ENCODE results near the gene PTPRM. TPM values are rescaled to one million over a fixed set of nuclear protein-coding genes. Genes with fewer than 3 reads are reported as not detected.

PTPRM gene
- total RNA-seq, 1 experiment from 2014 or later, result 1.6 TPM

DNA sequence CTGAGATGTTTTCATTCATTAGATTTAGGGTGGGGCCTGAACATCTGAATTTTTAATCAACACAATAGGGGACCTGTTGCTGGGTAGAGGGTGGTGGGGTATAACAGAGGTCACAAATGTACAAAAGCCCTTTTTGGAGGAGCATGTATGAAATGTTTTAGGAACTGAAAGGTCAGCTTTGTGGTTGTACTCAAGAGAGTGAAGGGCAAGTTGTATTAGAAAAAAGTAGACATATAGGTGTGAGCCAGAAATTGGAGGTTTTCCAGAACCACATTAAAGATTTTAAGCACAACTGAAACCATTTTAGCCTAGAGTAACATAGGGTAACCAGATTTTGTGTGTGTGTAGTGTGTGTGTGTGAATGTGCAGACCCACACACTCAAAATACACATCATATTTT is 62.3 kb downstream of the PTPRM start:
- Histone ChIP-seq H3K36me3 (ENCODE audit: control insufficient read depth, insufficient read depth, low read length) (no peaks in the 10 kb centered on the region), H3K27ac (ENCODE audit: low read length) (no peak overlapping the region), H3K4me1 (ENCODE audit: control insufficient read depth, insufficient read depth, low read length) (no peaks in the 10 kb centered on the region), H3K27me3 (ENCODE audit: control insufficient read depth, insufficient read depth, low read length) (no peaks in the 10 kb centered on the region), H3K4me3 (ENCODE audit: low read depth in 2 of 2, low read length in 2 of 2) (no peak overlapping the region), H3K9me3 (ENCODE audit: control insufficient read depth, insufficient read depth, low read depth, low read length) (no peaks in the 10 kb centered on the region)
- no TSS peak for BruUV-seq (replicated peaks)
- CTCF ChIA-PET, result no interaction called here
- ATAC-seq (no peak), DNase-seq (ENCODE audit: low read depth, low spot score) (no peak)
- TF ChIP-seq, protein P1, sequence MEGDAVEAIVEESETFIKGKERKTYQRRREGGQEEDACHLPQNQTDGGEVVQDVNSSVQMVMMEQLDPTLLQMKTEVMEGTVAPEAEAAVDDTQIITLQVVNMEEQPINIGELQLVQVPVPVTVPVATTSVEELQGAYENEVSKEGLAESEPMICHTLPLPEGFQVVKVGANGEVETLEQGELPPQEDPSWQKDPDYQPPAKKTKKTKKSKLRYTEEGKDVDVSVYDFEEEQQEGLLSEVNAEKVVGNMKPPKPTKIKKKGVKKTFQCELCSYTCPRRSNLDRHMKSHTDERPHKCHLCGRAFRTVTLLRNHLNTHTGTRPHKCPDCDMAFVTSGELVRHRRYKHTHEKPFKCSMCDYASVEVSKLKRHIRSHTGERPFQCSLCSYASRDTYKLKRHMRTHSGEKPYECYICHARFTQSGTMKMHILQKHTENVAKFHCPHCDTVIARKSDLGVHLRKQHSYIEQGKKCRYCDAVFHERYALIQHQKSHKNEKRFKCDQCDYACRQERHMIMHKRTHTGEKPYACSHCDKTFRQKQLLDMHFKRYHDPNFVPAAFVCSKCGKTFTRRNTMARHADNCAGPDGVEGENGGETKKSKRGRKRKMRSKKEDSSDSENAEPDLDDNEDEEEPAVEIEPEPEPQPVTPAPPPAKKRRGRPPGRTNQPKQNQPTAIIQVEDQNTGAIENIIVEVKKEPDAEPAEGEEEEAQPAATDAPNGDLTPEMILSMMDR (IDR thresholded peaks at IDR 0.05), result no peak
- TF ChIP-seq POLR2AphosphoS5 (IDR thresholded peaks at IDR 0.05; ENCODE audit: low read depth, low read length), result no peak
- POLR2A ChIA-PET, result no interaction called here
- intact Hi-C loops (cut with micrococcal nuclease; ENCODE audit: unreplicated experiment), result no loop called here
- in situ Hi-C loops (cut with HindIII; ENCODE audit: low pct_unique_long_range_greater_than_20kb, low sequenced_read_pairs), result no loop called here

DNA sequence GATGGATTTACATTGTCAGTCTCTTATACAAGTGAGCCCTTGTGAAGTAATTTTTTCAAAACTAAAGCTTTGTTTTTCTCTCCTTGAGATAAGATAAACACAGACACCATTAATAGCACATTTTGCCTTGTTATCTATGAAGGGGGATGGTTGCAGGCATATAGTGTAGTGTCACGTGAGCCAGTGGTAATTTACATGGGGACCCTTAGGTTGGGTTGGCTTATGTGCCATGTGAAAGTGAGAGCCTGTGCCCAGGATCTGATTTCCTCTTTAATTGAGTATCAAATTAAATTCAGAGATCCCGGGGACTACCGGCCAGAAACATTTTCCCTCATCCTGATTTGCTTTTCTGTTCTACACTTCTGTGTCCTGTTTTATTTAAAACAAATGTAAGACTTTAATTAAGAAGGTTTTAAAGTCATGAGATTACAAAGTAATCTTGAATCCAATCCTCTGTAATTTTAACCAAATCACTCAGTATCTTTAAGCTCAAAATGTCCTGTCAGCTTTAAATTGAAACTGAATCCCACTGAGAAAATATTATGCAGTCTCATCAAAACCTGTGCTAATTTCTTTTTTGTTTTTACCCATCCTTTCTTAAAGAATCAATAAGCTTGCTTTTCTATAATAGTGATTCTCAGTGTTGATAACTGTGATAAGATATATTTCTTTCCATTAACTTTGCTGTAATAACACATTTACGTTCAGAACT is 63.8 kb downstream of the PTPRM start:
- TF ChIP-seq, protein P1 (IDR thresholded peaks at IDR 0.05), result no peak
- DNase-seq (ENCODE audit: low read depth, low spot score), result no peak
- no peaks in the 10 kb centered on the region for H3K36me3 ChIP-seq (ENCODE audit: control insufficient read depth, insufficient read depth, low read length)
- intact Hi-C loops (cut with micrococcal nuclease; ENCODE audit: unreplicated experiment) (no loop called here), in situ Hi-C loops (cut with HindIII; ENCODE audit: low pct_unique_long_range_greater_than_20kb, low sequenced_read_pairs) (no loop called here)
- CTCF ChIA-PET, result no interaction called here
- no TSS peak for BruUV-seq (replicated peaks)
- H3K9me3 ChIP-seq (ENCODE audit: control insufficient read depth, insufficient read depth, low read depth, low read length), result no peaks in the 10 kb centered on the region
- no peak for ATAC-seq
- POLR2A ChIA-PET, result no interaction called here
- no peaks in the 10 kb centered on the region for H3K4me1 ChIP-seq (ENCODE audit: control insufficient read depth, insufficient read depth, low read length)
- no peak overlapping the region for H3K27ac ChIP-seq (ENCODE audit: low read length)
- H3K27me3 ChIP-seq (ENCODE audit: control insufficient read depth, insufficient read depth, low read length), result no peaks in the 10 kb centered on the region
- no peak overlapping the region for H3K4me3 ChIP-seq (ENCODE audit: low read depth in 2 of 2, low read length in 2 of 2)

DNA sequence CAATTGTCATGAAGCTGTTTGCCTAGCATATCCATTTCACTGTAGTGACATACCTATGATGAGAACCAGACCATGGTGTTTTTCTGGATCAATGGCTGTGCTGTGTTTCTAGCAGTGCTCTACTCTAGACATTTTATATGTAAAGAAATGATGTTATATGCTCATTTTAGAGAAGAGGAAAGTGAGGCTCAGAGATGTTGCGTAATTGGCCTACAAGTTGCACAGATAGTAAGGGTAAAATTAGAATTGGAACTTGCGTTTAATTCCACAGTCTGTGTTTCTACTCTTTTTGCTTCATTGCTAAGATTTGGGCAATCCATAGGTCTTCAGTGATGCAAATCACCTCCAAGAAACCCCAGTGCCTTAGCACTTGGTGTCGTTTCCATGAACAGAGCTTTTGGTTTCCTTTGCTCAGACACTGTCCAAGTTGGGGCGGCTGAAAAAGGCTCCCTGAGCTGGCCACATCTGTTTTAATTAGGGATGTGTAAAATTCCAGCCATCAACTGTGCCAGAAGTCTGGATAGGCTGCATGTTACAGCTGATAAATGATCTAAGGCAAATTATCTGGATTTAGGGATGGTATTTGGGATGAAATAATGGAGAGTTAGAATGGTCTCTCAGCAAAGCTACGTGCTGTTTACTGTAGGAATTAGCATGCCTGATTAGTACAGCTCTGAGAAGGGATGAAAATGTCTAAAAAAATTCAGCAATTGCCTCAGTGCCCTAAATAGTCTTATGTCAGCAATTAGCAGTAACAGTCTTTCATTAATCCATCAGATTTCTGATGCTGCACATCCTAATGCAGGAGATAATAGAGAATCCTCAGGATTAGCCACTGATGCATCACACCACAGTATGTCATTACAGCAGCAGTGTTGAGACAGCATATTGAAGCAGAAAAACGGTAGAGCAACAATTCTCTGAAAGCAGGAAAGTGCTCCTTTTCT is 65.3 kb downstream of the PTPRM start:
- Histone ChIP-seq H3K36me3 (ENCODE audit: control insufficient read depth, insufficient read depth, low read length) (no peaks in the 10 kb centered on the region), H3K4me3 (ENCODE audit: low read depth in 2 of 2, low read length in 2 of 2) (no peak overlapping the region), H3K27me3 (ENCODE audit: control insufficient read depth, insufficient read depth, low read length) (no peaks in the 10 kb centered on the region), H3K27ac (ENCODE audit: low read length) (no peak overlapping the region), H3K4me1 (ENCODE audit: control insufficient read depth, insufficient read depth, low read length) (no peaks in the 10 kb centered on the region), H3K9me3 (ENCODE audit: control insufficient read depth, insufficient read depth, low read depth, low read length) (no peaks in the 10 kb centered on the region)
- in situ Hi-C loops (cut with HindIII; ENCODE audit: low pct_unique_long_range_greater_than_20kb, low sequenced_read_pairs) (no loop called here), intact Hi-C loops (cut with micrococcal nuclease; ENCODE audit: unreplicated experiment) (no loop called here)
- ChIA-PET POLR2A (no interaction called here), CTCF (no interaction called here)
- TF ChIP-seq, protein P2, sequence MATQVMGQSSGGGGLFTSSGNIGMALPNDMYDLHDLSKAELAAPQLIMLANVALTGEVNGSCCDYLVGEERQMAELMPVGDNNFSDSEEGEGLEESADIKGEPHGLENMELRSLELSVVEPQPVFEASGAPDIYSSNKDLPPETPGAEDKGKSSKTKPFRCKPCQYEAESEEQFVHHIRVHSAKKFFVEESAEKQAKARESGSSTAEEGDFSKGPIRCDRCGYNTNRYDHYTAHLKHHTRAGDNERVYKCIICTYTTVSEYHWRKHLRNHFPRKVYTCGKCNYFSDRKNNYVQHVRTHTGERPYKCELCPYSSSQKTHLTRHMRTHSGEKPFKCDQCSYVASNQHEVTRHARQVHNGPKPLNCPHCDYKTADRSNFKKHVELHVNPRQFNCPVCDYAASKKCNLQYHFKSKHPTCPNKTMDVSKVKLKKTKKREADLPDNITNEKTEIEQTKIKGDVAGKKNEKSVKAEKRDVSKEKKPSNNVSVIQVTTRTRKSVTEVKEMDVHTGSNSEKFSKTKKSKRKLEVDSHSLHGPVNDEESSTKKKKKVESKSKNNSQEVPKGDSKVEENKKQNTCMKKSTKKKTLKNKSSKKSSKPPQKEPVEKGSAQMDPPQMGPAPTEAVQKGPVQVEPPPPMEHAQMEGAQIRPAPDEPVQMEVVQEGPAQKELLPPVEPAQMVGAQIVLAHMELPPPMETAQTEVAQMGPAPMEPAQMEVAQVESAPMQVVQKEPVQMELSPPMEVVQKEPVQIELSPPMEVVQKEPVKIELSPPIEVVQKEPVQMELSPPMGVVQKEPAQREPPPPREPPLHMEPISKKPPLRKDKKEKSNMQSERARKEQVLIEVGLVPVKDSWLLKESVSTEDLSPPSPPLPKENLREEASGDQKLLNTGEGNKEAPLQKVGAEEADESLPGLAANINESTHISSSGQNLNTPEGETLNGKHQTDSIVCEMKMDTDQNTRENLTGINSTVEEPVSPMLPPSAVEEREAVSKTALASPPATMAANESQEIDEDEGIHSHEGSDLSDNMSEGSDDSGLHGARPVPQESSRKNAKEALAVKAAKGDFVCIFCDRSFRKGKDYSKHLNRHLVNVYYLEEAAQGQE (IDR thresholded peaks at IDR 0.05; ENCODE audit: insufficient read depth in 1 of 2, low read depth in 2 of 2, low read length in 1 of 2), result no peak
- TF ChIP-seq TCF7L2 (IDR thresholded peaks at IDR 0.05; ENCODE audit: low read depth, low read length) (no peak), SIN3A (IDR thresholded peaks at IDR 0.05; ENCODE audit: borderline replicate concordance, insufficient read depth, low read depth, low read length) (no peak), POLR2AphosphoS5 (IDR thresholded peaks at IDR 0.05; ENCODE audit: low read depth, low read length) (no peak)
- TF ChIP-seq, protein P1 (IDR thresholded peaks at IDR 0.05), result no peak
- no peak for ATAC-seq
- BruUV-seq (replicated peaks), result no TSS peak
- DNase-seq (ENCODE audit: low read depth, low spot score), result no peak

All from Panc1 (cell line).